Endothelial cell of umbilical vein (primary cell): ENCODE results near the gene GSTK1. TPM values are rescaled to one million over a fixed set of nuclear protein-coding genes. Genes with fewer than 3 reads are reported as not detected.

Experiments used
- BruUV-seq: library from RNA; stranded (reverse); fragments of 400-500 nt; replicated peaks from 2 replicates; lab custom pipeline; 2021; lab: Mats Ljungman, UMichigan
- CTCF ChIA-PET: fragments of 300-600, 350-600 bp; sonication (Branson Sonifier 250); formaldehyde crosslinking; loops from one replicate; lab custom pipeline; 2021; ENCODE audit warnings: antibody characterized with exemption, inconsistent platforms; lab: Charles Lee
- POLR2A ChIA-PET: fragments of 300-600, 350-600 bp; sonication (Branson Sonifier 250); formaldehyde crosslinking; loops from one replicate; lab custom pipeline; 2021; ENCODE audit warnings: antibody characterized with exemption, inconsistent platforms; lab: Charles Lee
- DNase-seq: peaks from one replicate; pipeline ENCODE4 v3.0.0-alpha.2; 2011; ENCODE audit warnings: low read depth, low spot score
- FAIRE-seq: peaks from 2 replicates; lab custom pipeline; 2011; peaks lifted over from hg19 to GRCh38; lab: Jason Lieb, UNC
- H2AFZ ChIP-seq: 2 replicates; pipeline ENCODE4 v1.6.0; 2012; ENCODE audit warnings: low read depth, low read length, control low read depth, inconsistent platforms
- H3K27ac ChIP-seq: 2 replicates; pipeline ENCODE4 v1.5.1; 2011; ENCODE audit warnings: low read depth, mild to moderate bottlenecking, control low read depth, low read length, moderate library complexity; ENCODE audit not compliant: insufficient read depth
- H3K27me3 ChIP-seq, 2 experiments: 2 replicates each; pipeline versions ENCODE4 v1.6.0 to v1.6.1; 2011; ENCODE audit warnings: low read length in 2 of 2, mixed read lengths in 1 of 2; ENCODE audit not compliant: control insufficient read depth in 2 of 2, insufficient read depth in 2 of 2
- H3K36me3 ChIP-seq, 2 experiments: 2 replicates in 1 of 2; 3 replicates in 1 of 2; pipeline ENCODE4 v1.5.1; 2011; ENCODE audit warnings: low read length in 2 of 2, mild to moderate bottlenecking in 1 of 2, moderate library complexity in 1 of 2; ENCODE audit not compliant: control insufficient read depth in 2 of 2, insufficient read depth in 2 of 2; ENCODE audit errors: extremely low read depth in 1 of 2
- H3K4me1 ChIP-seq: 3 replicates; pipeline ENCODE4 v1.5.1; 2011; ENCODE audit warnings: mild to moderate bottlenecking, low read length; ENCODE audit not compliant: control insufficient read depth, insufficient read depth; ENCODE audit errors: extremely low read depth
- H3K4me2 ChIP-seq: 2 replicates; pipeline ENCODE4 v1.6.1; 2011; ENCODE audit warnings: low read length, control low read depth, mixed read lengths; ENCODE audit not compliant: insufficient read depth
- H3K4me3 ChIP-seq, 3 experiments: fragments of 200-600 bp in 1 of 3; sonication (generic), shearing (Covaris generic) in 1 of 3; replicated peaks in 1 of 3; 2 replicates each; pipeline ENCODE4 v1.5.1; 2011 to 2016; ENCODE audit warnings: control low read depth in 3 of 3, low read length in 3 of 3, mild to moderate bottlenecking in 2 of 3, inconsistent platforms in 1 of 3, low read depth in 1 of 3, moderate library complexity in 1 of 3; ENCODE audit not compliant: insufficient read depth in 1 of 3
- H3K79me2 ChIP-seq: 2 replicates; pipeline ENCODE4 v1.6.0; 2012; ENCODE audit warnings: low read length, inconsistent platforms; ENCODE audit not compliant: control insufficient read depth, insufficient read depth
- H3K9ac ChIP-seq: replicated peaks from 2 replicates; pipeline ENCODE3; 2011; ENCODE audit warnings: low read length, control low read depth; ENCODE audit not compliant: insufficient read depth; ENCODE audit errors: extremely low read depth
- H3K9me1 ChIP-seq: replicated peaks from 3 replicates; pipeline ENCODE4 v1.6.0; 2011; ENCODE audit warnings: mild to moderate bottlenecking, low read length; ENCODE audit not compliant: control insufficient read depth, insufficient read depth; ENCODE audit errors: extremely low read depth
- H3K9me3 ChIP-seq: replicated peaks from 2 replicates; pipeline ENCODE4 v1.5.1; 2012; ENCODE audit warnings: low read length, inconsistent platforms; ENCODE audit not compliant: control insufficient read depth, insufficient read depth
- H4K20me1 ChIP-seq: replicated peaks from 2 replicates; pipeline ENCODE3; 2011; ENCODE audit warnings: mild to moderate bottlenecking, low read length; ENCODE audit not compliant: control insufficient read depth, insufficient read depth; ENCODE audit errors: extremely low read depth
- EZH2 ChIP-seq: IDR thresholded peaks from 2 replicates; pipeline ENCODE4 v1.6.1; 2012; ENCODE audit warnings: borderline replicate concordance, low read depth, mild to moderate bottlenecking, moderate library complexity, low read length, inconsistent platforms; ENCODE audit not compliant: severe bottlenecking
- FOS ChIP-seq: IDR thresholded peaks from 2 replicates; pipeline ENCODE4 v1.6.1; 2011; ENCODE audit warnings: mild to moderate bottlenecking, low read length, moderate library complexity, borderline replicate concordance; ENCODE audit not compliant: insufficient read depth
- GATA2 ChIP-seq: IDR thresholded peaks from 2 replicates; pipeline ENCODE4 v1.7.0; 2011; ENCODE audit warnings: low read depth, mild to moderate bottlenecking, moderate library complexity, mixed read lengths, low read length; ENCODE audit not compliant: insufficient read length, insufficient read depth
- JUN ChIP-seq: IDR thresholded peaks from 2 replicates; pipeline ENCODE4 v1.6.1; 2011; ENCODE audit warnings: borderline replicate concordance, low read depth; ENCODE audit not compliant: insufficient read length, insufficient read depth
- MYC ChIP-seq: IDR thresholded peaks from one replicate; pipeline ENCODE4 v1.6.1; 2011; ENCODE audit warnings: mild to moderate bottlenecking, low read depth, low read length
- POLR2A ChIP-seq: IDR thresholded peaks from 2 replicates; pipeline ENCODE4 v1.6.1; 2012; ENCODE audit warnings: low read depth, mild to moderate bottlenecking, control low read depth, low read length
- POLR2AphosphoS5 ChIP-seq: IDR thresholded peaks from 2 replicates; pipeline ENCODE4 v1.6.1; 2012; ENCODE audit warnings: low read depth, mild to moderate bottlenecking, control low read depth, low read length, moderate library complexity; ENCODE audit not compliant: insufficient read depth
- dilution Hi-C: fragments of 300-500 bp; cut with MboI; formaldehyde crosslinking; loops from one replicate; pipeline ENCODE4 v1.15.0; 2019; ENCODE audit warnings: low sequenced_read_pairs; ENCODE audit not compliant: extremely low pct_ligation_motif_present
- intact Hi-C: fragments of 100-400 bp; cut with micrococcal nuclease; formaldehyde crosslinking; loops from one replicate; pipeline ENCODE4 v1.10.0; 2022
- polyA plus RNA-seq, 4 experiments: library from polyadenylated mRNA; depleted of rRNA in 3 of 4; stranded (reverse) in 3 of 4; unstranded in 1 of 4; fragments of >200 nt; gene quantifications; 2 replicates each; pipeline versions ENCODE4 v1.2.1 to v1.2.3, GENCODE V29; 2011 to 2012; ENCODE audit warnings: missing spikeins in 1 of 4
- total RNA-seq: library from RNA; stranded (reverse); gene quantifications from 2 replicates; pipeline ENCODE4 v1.2.3, GENCODE V29; 2021
- TF ChIP-seq, protein P1 (sequence below), 2 donors: IDR thresholded peaks; 1 replicate in 1 of 2; 2 replicates in 1 of 2; pipeline ENCODE4 v1.5.1; 2011; ENCODE audit warnings: low read length in 2 of 2, mild to moderate bottlenecking in 2 of 2, moderate library complexity in 2 of 2, control low read depth in 1 of 2, inconsistent platforms in 1 of 2, low read depth in 1 of 2; ENCODE audit not compliant: insufficient read depth in 1 of 2; ENCODE audit errors: extremely low read depth in 1 of 2
- TF ChIP-seq, protein P2 (sequence below): IDR thresholded peaks from 2 replicates; pipeline ENCODE4 v1.6.1; 2011; ENCODE audit not compliant: insufficient read depth, insufficient read length

The GSTK1 gene
- total and polyA plus RNA-seq, 2 donors (not counting 3 experiments of a cell fraction or from before 2014, with no cell fraction given) = 119 to 132 TPM

DNA sequence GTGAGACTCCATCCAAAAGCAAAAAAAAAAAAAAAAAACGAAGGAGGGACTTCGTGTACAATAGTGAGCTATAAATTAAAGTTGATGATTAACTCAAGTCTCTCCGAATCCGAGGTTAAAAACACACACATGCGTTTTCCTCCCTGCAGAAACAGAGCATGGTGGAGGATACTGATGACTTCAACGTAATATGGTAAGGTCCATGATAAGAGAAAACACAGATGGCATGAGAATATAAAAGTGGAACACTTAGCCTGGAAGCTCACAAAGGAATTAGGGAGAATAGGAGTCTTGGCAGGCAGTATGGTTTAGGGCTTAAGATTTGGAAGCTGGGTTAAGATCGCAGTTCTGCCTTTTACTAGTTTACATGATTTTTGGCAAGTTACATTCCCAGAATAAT lies 20.1 kb upstream of the GSTK1 start:
- Histone ChIP-seq H3K9me3 (no peaks in the 10 kb centered on the region), H3K79me2 (no peaks in the 10 kb centered on the region), H4K20me1 (no peaks in the 10 kb centered on the region), H3K27ac (no peak overlapping the region), H3K9me1 (no peaks in the 10 kb centered on the region), H3K4me3 (no peak overlapping the region), H3K4me2 (no peak overlapping the region), H2AFZ (no peak overlapping the region), H3K27me3 (peaks cover 2 to 5% of the 10 kb centered on the region in 2 experiments), H3K36me3 (no peaks in the 10 kb centered on the region), H3K4me1 (peaks cover 8% of the 10 kb centered on the region), H3K9ac (no peak overlapping the region)
- dilution Hi-C loops = no loop called here
- intact Hi-C loops = loop anchor here (5.0 kb wide), 3 partner anchors 44 to 264 kb away; partner anchors contain the start of gene CASP2
- BruUV-seq = no TSS peak
- POLR2A ChIA-PET = no interaction called here
- no peak for DNase-seq
- TF ChIP-seq JUN (no peak), MYC (no peak), GATA2 (no peak), POLR2A (no peak), EZH2 (no peak), FOS (no peak), POLR2AphosphoS5 (no peak)
- TF ChIP-seq, protein P1, sequence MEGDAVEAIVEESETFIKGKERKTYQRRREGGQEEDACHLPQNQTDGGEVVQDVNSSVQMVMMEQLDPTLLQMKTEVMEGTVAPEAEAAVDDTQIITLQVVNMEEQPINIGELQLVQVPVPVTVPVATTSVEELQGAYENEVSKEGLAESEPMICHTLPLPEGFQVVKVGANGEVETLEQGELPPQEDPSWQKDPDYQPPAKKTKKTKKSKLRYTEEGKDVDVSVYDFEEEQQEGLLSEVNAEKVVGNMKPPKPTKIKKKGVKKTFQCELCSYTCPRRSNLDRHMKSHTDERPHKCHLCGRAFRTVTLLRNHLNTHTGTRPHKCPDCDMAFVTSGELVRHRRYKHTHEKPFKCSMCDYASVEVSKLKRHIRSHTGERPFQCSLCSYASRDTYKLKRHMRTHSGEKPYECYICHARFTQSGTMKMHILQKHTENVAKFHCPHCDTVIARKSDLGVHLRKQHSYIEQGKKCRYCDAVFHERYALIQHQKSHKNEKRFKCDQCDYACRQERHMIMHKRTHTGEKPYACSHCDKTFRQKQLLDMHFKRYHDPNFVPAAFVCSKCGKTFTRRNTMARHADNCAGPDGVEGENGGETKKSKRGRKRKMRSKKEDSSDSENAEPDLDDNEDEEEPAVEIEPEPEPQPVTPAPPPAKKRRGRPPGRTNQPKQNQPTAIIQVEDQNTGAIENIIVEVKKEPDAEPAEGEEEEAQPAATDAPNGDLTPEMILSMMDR (IDR thresholded peaks at IDR 0.05; ENCODE audit: extremely low read depth in 1 of 2, insufficient read depth in 1 of 2, low read depth in 1 of 2, low read length in 2 of 2) = no peak
- TF ChIP-seq, protein P2, sequence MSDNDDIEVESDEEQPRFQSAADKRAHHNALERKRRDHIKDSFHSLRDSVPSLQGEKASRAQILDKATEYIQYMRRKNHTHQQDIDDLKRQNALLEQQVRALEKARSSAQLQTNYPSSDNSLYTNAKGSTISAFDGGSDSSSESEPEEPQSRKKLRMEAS = no peak
- CTCF ChIA-PET = interaction anchor here (1.2 to 2.2 kb wide), 2 partner anchors 56 to 137 kb away, joined by 4 read pairs; no protein-coding TSS in a partner anchor
- FAIRE-seq = no peak
